ENCODE results near the gene SLC39A8.

GRCh38 chr4:102341201-102341600 lies 4.1 kb downstream of the SLC39A8 start:
- TF ChIP-seq POLR2A (IDR thresholded peaks at IDR 0.05) (no peak), CTCF (IDR thresholded peaks at IDR 0.05) (no peak)

Measured in heart left ventricle (tissue), 13 donors.